ENCODE results near the gene PCED1B.

The PCED1B gene

DNA sequence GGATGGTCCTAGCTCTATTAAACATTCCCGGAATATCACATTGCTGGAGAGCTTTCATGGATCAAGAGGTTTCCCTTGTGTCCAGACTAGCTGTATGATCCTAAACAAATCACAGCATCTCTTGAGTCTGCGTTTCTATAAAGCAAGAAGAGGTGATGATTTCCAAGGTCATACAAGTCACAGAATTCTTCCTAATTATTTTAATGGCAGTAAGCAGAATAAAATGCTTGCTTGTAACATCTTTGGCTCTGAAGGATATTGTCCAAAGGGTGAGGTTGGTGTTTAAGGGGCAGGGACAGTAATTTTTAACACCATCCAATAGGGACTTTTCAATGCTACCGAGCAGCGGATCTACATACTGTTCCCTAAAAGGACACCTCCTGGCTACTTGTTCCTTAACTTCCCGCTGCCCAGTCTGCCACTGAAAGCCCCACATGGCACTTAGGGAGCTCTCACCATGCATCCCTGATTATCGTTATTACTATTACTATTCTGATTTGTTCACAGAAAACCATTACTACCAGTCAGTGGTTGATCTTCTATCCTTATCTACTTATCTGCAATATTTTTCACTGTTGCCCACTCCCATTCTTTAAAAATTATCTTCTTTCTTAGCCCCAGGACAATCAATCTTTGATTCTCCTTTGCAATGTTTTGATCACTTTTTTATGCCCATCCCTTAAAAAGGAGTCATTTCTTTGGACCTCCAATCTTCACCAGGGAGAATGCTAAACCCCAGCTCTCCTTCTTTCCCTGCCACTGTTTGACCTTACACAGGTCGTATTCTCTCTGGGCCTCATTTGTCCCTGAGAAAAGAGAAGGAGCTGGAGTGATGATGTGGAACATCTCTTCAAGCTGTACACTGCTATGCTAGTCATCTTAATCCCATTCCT is 4.0 kb upstream of the PCED1B start:
- Histone ChIP-seq H3K27me3 (ENCODE audit: low read depth) (peaks cover 32% of the 10 kb centered on the region), H3K36me3 (replicated peaks) (no peaks in the 10 kb centered on the region), H3K9me3 (no peaks in the 10 kb centered on the region), H3K4me3 (no peak overlapping the region), H3K4me1 (no peaks in the 10 kb centered on the region)
- no peak for DNase-seq (ENCODE audit: low spot score in 2 of 2)
- in situ Hi-C loops (cut with MboI; ENCODE audit: low sequenced_read_pairs) = no loop called here

DNA sequence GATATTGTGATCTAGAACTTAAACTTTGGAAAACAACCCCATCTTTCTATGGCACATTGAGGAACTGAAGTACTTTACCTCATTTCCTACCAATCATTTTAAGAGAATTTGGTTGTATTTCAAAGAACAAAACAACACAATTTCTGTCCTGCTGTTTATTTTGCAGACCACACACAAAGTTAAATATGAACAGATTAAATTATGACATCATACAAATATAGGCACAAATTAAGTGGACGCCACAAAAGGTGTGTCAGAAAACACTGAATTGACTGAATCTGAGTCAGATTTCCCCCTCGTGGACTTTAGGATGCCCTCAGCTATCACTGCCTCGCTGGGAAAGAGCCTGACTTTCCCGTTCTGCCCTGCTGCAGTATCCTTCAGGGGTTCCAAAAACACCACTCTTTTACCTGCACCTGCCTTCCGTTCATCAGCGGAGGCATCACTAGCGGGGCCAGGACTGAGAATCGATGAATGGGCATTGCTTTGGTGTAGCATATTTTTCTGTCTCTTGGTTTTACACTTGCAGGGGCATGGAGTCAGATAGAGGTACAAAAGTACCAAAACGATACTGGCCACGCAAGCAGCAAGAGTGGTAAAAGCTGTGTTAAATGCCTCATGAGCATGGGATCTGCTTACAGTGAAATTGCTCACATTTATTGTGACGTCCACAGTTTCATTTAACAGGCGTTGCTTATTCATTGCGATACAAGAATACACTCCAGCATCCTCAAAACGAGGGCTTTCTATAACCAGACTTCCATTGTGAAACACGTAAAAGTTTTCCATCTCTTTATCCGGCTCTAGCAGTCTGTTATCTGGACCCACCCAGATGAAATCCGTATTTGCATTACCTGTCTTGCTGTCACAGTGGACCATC is 2.0 kb upstream of the PCED1B start:
- H3K9me3 ChIP-seq = no peaks in the 10 kb centered on the region
- no peaks in the 10 kb centered on the region for H3K4me1 ChIP-seq
- in situ Hi-C loops (cut with MboI; ENCODE audit: low sequenced_read_pairs) = no loop called here
- no peak overlapping the region for H3K4me3 ChIP-seq
- peaks cover 48% of the 10 kb centered on the region for H3K27me3 ChIP-seq (ENCODE audit: low read depth)
- no peaks in the 10 kb centered on the region for H3K36me3 ChIP-seq (replicated peaks)
- DNase-seq (ENCODE audit: low spot score in 2 of 2) = no peak

DNA sequence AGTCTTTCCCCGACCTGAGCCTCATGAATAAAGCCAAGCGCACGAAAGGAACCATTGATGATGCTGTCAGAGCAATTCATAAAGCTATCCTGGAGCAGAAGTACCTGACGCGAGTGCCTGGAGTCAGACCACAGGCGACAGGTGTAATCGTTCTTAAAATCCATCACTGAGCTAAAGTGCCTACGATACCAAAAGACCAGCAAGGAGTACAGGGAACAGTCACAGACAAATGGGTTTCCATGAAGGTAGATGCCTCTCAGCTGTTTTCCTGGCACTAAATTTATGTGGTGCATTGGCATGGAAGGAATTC is 1.4 kb upstream of the PCED1B start:
- Histone ChIP-seq H3K27me3 (ENCODE audit: low read depth) (peaks cover 49% of the 10 kb centered on the region), H3K4me1 (no peaks in the 10 kb centered on the region), H3K36me3 (replicated peaks) (no peaks in the 10 kb centered on the region), H3K9me3 (no peaks in the 10 kb centered on the region), H3K4me3 (no peak overlapping the region)
- DNase-seq (ENCODE audit: low spot score in 2 of 2) = no peak
- in situ Hi-C loops (cut with MboI; ENCODE audit: low sequenced_read_pairs) = no loop called here

DNA sequence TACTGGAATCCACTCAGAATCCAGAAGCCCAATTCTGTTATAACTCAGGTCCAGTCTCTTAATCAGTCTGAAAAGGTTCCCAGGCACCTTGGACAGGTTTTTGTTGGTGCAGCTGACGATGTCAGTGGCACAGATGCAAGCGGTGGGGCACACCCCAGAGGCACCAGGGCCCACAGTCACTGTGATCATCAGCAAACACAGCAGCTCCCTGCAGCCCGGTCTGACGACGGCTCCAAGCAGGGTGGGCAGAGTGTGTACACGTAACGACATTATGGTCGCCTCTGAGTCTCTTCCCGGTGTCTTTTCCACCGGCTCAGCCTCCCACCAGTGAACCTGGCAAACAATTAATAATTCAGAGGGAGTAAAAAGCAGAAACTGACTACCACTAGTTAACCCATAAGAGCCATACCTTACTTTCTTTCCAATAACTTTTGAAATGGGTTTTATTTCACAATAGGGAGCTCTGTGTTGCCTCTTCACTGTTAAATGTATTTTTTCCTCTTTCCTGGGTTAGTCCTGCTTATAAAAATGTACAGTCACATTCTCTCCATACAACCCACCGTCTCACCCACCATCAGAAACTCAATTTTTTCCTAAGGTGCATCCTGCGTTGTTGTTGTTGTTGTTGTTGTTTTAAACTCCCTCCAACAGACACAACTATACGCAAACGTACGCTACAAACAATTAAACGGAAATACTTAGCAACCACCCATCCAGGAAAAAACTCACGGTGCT is 521 bp upstream of the PCED1B start:
- Histone ChIP-seq H3K9me3 (no peaks in the 10 kb centered on the region), H3K4me3 (peak overlapping the region; percentile 17), H3K36me3 (replicated peaks) (no peaks in the 10 kb centered on the region), H3K4me1 (no peaks in the 10 kb centered on the region), H3K27me3 (ENCODE audit: low read depth) (peaks cover 50% of the 10 kb centered on the region)
- in situ Hi-C loops (cut with MboI; ENCODE audit: low sequenced_read_pairs) = no loop called here
- no peak for DNase-seq (ENCODE audit: low spot score in 2 of 2)

DNA sequence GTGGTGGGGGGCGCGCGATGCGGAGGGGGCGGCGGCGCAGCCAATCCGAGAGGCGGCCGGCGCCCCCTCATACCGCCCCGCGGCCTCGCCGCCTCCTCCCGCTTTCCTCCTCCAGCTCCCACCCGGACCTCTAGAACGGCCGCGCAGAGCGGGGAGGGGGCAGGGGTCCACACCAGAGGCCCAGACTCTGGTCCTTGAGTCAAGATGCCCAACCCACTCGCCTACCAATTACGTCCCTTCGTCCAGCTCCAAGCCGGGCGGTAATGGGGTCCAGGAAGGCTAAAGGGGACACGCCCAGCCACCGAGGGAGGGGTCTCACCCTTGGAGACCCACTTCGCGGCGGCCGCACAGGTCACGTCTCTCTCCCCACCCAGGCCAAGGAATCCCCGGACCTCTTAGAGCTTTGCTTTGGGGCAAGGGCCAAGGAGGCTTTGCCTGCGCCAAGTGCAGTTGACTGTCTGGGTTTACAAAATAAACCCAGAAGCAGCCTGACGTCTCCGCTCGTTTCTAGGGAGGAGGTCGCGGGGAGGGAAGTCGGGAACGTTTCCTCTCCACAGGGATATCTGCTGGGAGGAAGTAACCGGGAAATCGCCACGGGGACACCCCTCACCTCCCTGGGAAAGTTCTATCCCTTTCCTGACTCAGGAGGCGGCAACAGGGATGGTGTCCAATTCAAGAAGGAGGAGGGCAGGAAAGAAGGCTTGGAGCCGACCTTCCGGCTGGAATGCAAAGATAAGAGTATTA is 732 bp downstream of the PCED1B start:
- H3K9me3 ChIP-seq = no peaks in the 10 kb centered on the region
- DNase-seq (ENCODE audit: low spot score in 2 of 2) = peak in 1 of 2 experiments; percentile 13
- in situ Hi-C loops (cut with MboI; ENCODE audit: low sequenced_read_pairs) = no loop called here
- H3K36me3 ChIP-seq (replicated peaks) = no peaks in the 10 kb centered on the region
- H3K27me3 ChIP-seq (ENCODE audit: low read depth) = peaks cover 52% of the 10 kb centered on the region
- H3K4me3 ChIP-seq = peak overlapping the region; percentile 11; the same call in 1 of the 2 replicates
- H3K4me1 ChIP-seq = no peaks in the 10 kb centered on the region

DNA sequence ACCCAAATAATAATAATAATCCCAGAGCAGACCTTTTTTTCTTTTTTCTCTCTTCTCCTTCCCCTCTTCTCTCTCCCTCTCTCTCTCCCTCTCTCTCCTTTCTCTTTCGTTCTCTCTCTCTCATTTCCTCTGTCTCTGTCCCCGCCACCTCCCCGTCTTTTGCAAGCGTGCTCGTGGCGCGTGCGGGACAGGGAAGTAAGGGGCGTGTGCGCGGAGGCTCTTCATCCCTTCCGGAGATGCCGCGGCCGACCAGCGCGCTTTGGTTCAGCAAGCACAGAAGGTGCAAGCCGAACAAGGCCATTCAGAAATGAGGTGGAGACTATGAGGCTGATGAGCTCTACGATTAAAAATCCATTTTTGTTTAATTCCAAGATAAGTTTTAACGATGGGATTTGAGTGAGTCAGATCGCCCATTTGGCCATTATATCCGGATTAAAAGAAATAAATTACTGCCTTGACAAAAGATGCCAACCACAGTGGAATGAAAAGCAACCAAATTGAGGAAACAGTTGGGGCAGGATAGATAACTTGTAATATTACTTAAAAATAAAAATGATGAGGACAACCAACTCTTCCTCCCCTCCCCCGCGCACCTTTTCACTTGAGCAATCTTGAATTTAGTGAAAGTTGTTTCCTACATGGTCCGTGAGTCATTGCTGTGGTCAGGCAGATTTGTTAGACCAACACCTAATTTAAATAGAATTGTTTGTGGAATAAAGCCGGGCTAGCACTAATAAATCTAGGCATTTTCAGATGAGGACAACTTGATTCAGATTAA is 1.5 kb downstream of the PCED1B start:
- H3K36me3 ChIP-seq (replicated peaks) = no peaks in the 10 kb centered on the region
- peak overlapping the region; percentile 11; the same call in 1 of the 2 replicates for H3K4me3 ChIP-seq
- in situ Hi-C loops (cut with MboI; ENCODE audit: low sequenced_read_pairs) = no loop called here

DNA sequence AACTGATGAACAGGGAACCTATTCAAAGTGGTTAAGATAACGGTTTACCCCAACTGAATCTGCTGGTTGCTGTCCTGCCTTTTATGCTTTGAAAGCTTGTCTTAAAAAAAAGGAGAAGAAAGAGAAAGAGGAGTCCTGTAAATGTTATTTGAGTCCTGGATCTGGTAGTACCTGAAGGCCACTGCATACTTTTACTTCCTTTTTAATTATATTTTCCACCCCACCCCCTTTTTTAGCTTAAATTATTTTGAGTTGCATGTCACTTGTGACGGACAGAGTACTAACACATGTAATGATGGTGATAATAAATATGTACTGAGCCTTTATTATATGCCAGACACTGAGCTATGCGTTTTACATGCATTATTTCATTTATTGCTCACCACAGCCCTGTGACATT is 2.9 kb downstream of the PCED1B start:
- Histone ChIP-seq H3K36me3 (replicated peaks) (no peaks in the 10 kb centered on the region), H3K4me3 (no peak overlapping the region), H3K27me3 (ENCODE audit: low read depth) (peaks cover 47% of the 10 kb centered on the region), H3K4me1 (no peaks in the 10 kb centered on the region), H3K9me3 (no peaks in the 10 kb centered on the region)
- in situ Hi-C loops (cut with MboI; ENCODE audit: low sequenced_read_pairs) = no loop called here
- DNase-seq (ENCODE audit: low spot score in 2 of 2) = no peak

More for the DNA sequence above, 1.5 kb downstream of the PCED1B start:
- DNase-seq (ENCODE audit: low spot score in 2 of 2) = no peak
- Histone ChIP-seq H3K27me3 (ENCODE audit: low read depth) (peaks cover 52% of the 10 kb centered on the region), H3K4me1 (no peaks in the 10 kb centered on the region), H3K9me3 (no peaks in the 10 kb centered on the region)

DNA sequence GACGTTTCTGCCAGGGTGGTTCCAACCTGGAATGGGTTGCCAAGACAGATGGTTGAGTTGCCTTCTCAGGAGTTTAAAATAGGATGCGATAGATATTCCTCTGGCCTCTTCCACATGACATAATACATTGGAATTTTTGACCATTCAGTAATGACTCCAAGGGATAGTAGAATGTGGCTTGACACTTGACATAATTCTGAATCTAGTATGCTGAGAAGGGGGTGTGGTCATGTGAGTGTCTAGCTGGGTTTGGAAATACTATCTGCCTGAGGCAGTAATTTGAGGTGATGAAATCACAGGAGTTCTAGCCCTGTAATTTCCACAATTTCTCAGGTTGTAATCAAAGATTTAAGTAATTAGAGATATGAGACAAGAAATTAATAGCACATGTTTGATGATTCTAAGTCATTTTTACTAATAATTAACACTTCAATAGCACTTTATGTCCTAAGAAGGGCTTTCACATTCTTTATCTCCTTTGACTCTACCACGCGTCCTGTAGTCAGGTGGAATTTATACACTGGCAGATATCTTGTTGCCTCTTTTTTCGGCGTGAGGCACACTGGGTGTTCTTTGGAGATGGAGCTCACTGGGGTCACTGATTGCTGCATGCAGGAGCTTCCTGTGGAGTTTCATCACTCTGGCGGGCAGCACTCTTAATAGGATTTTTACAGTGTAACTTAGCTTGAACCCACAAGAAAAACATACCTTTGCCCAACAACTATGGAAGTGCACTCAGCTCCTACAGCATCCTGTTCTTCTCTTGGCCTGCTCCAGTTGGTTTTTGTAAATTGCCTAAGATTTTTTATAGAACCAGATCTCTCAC is 3.6 kb downstream of the PCED1B start:
- DNase-seq (ENCODE audit: low spot score in 2 of 2) = no peak
- in situ Hi-C loops (cut with MboI; ENCODE audit: low sequenced_read_pairs) = no loop called here
- Histone ChIP-seq H3K36me3 (replicated peaks) (no peaks in the 10 kb centered on the region), H3K27me3 (ENCODE audit: low read depth) (peaks cover 41% of the 10 kb centered on the region), H3K9me3 (no peaks in the 10 kb centered on the region), H3K4me1 (no peaks in the 10 kb centered on the region), H3K4me3 (no peak overlapping the region)

DNA sequence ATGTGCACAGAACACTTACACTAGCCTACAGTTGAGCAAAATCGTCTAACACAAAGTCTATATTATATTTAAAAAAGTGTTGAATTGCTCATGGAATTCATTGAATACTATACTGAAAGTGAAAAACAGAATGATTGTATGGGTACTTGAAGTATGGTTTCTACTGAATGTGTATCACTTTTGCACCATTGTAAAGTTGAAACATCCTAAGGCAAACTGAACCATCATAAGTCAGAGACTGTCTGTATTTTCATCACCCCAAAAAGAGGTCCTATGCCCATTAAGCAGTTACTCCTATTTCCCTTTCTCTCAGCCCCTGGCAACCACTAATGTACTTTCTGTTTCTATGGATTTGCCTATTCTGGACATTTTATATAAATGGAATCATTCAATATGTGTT is 4.8 kb downstream of the PCED1B start:
- Histone ChIP-seq H3K36me3 (replicated peaks) (no peaks in the 10 kb centered on the region), H3K27me3 (ENCODE audit: low read depth) (peaks cover 29% of the 10 kb centered on the region), H3K9me3 (no peaks in the 10 kb centered on the region), H3K4me3 (no peak overlapping the region), H3K4me1 (no peaks in the 10 kb centered on the region)
- DNase-seq (ENCODE audit: low spot score in 2 of 2) = no peak
- in situ Hi-C loops (cut with MboI; ENCODE audit: low sequenced_read_pairs) = no loop called here

DNA sequence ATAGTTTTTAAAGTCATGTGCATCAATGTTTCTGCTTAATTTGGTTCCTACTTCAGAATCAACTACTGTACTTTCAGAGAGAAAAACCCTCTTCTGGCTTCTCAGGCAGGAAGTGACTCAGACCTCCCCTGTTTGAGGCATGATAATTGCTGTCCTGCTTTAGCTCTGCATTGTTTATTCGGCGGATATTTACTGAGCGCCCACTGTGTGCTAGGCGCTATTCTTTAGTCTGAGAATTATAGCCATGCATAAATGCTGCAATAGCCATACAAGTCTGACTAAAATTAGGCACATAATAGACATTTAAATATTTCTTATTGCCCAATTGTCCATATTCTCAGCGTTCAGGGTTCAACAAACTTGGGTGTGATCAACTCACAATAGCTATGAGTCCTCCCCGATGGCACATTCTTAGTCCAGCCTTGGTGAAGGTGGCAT is 6.4 kb downstream of the PCED1B start:
- peaks cover 15% of the 10 kb centered on the region for H3K27me3 ChIP-seq (ENCODE audit: low read depth)
- in situ Hi-C loops (cut with MboI; ENCODE audit: low sequenced_read_pairs) = no loop called here
- H3K4me3 ChIP-seq = no peak overlapping the region
- no peak for DNase-seq (ENCODE audit: low spot score in 2 of 2)
- H3K4me1 ChIP-seq = no peaks in the 10 kb centered on the region
- no peaks in the 10 kb centered on the region for H3K9me3 ChIP-seq
- no peaks in the 10 kb centered on the region for H3K36me3 ChIP-seq (replicated peaks)

DNA sequence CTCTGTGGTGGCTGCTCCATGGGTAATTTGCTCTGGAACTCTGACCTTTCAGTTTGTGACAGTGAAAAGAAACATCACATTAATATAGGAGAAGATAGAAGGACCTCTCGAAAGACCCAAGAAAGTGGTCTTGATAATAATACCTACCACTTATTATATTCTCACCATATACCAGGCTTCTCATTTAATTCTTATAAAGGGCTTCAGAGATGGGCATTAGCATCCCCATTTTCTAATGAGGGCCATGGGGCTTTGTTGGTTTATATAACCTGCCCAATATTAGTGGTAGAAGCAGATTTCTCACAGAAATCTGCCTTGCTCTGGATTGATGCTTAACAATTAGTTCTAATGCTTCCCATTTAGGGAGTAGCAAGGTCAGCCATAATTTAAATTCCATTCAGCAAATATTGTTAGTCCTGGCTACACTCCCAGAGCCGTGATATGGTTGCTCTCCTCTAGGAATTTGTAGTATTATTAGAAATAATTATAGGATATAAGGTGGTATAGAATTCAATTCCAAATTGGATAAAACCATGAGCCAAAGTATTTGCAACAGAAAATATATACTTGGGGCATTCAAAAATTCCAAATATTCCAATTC is 7.8 kb downstream of the PCED1B start:
- DNase-seq (ENCODE audit: low spot score in 2 of 2) = no peak
- in situ Hi-C loops (cut with MboI; ENCODE audit: low sequenced_read_pairs) = no loop called here
- no peaks in the 10 kb centered on the region for H3K9me3 ChIP-seq
- H3K36me3 ChIP-seq (replicated peaks) = no peaks in the 10 kb centered on the region
- no peak overlapping the region for H3K4me3 ChIP-seq
- no peaks in the 10 kb centered on the region for H3K4me1 ChIP-seq
- peaks cover 4% of the 10 kb centered on the region; the same call in 1 of the 2 replicates for H3K27me3 ChIP-seq (ENCODE audit: low read depth)
